ENCODE measurements around the gene WDR82. TPM values are rescaled to one million over a fixed set of nuclear protein-coding genes. Genes with fewer than 3 reads are reported as not detected.

WDR82 gene
- total RNA-seq, 4 donors from 2014 or later, result 66.4 to 76.4 (median 72.2) TPM

- Histone ChIP-seq H3K9me3 (no peaks in the 10 kb centered on the region), H3K4me1 (no peaks in the 10 kb centered on the region), H3K36me3 (peaks cover 89 to 92% of the 10 kb centered on the region in 2 donors), H3K27ac (no peak overlapping the region), H3K27me3 (no peaks in the 10 kb centered on the region), H3K4me3 (replicated peaks in 1 of 3) (no peak overlapping the region)
- 87 to 89% methylated on average over 4 of the region's 4 CpGs for WGBS, 2 donors
- intact Hi-C loops (cut with DNase I), result no loop called here
- no peak for TF ChIP-seq CTCF (IDR thresholded peaks at IDR 0.05)
- TF ChIP-seq POLR2A (IDR thresholded peaks at IDR 0.05), result no peak
- DNase-seq, result no peak
These were observed 21.8 kb downstream of the WDR82 start for GRCh38 chr3:52256622-52257021.

GRCh38 chr3:52256159-52256558 is 22.3 kb downstream of the WDR82 start:
- no peak overlapping the region for H3K4me3 ChIP-seq (replicated peaks in 1 of 3)
- intact Hi-C loops (cut with DNase I), result no loop called here
- H3K27ac ChIP-seq, result no peak overlapping the region
- no peak for DNase-seq
- WGBS, 2 donors, result 92 to 98% methylated on average over 3 of the region's 3 CpGs
- TF ChIP-seq CTCF (IDR thresholded peaks at IDR 0.05) (no peak), POLR2A (IDR thresholded peaks at IDR 0.05) (no peak)
- H3K36me3 ChIP-seq, result peaks cover 88 to 89% of the 10 kb centered on the region in 2 donors
- no peaks in the 10 kb centered on the region for H3K9me3 ChIP-seq
- no peaks in the 10 kb centered on the region for H3K27me3 ChIP-seq
- H3K4me1 ChIP-seq, result no peaks in the 10 kb centered on the region

- Histone ChIP-seq H3K27me3 (no peaks in the 10 kb centered on the region), H3K4me1 (peaks cover 0 to 4% of the 10 kb centered on the region in 2 donors), H3K27ac (no peak overlapping the region), H3K36me3 (peaks cover 73% of the 10 kb centered on the region in 2 donors), H3K9me3 (no peaks in the 10 kb centered on the region), H3K4me3 (replicated peaks in 1 of 3) (no peak overlapping the region)
- 88 to 89% methylated on average over 9 of the region's 9 CpGs for WGBS, 2 donors
- DNase-seq, result no peak
- no peak for TF ChIP-seq POLR2A (IDR thresholded peaks at IDR 0.05)
- TF ChIP-seq CTCF (IDR thresholded peaks at IDR 0.05), result no peak
- intact Hi-C loops (cut with DNase I), result no loop called here
These were observed 23.8 kb downstream of the WDR82 start for GRCh38 chr3:52254608-52255007.

GRCh38 chr3:52253314-52254304 is 24.8 kb downstream of the WDR82 start:
- no peaks in the 10 kb centered on the region for H3K27me3 ChIP-seq
- peak overlapping the region in 1 of 3 donors; percentile 23 for H3K27ac ChIP-seq
- H3K4me1 ChIP-seq, result peaks cover 0 to 14% of the 10 kb centered on the region in 2 donors
- peaks cover 63% of the 10 kb centered on the region in 2 donors for H3K36me3 ChIP-seq
- no peaks in the 10 kb centered on the region for H3K9me3 ChIP-seq
- DNase-seq, result no peak
- 75 to 96% methylated on average over 7 to 12 of the region's 12 CpGs for WGBS, 2 donors
- intact Hi-C loops (cut with DNase I), result no loop called here
- no peak for TF ChIP-seq CTCF (IDR thresholded peaks at IDR 0.05)
- TF ChIP-seq POLR2A (IDR thresholded peaks at IDR 0.05), result no peak
- no peak overlapping the region for H3K4me3 ChIP-seq (replicated peaks in 1 of 3)

- Histone ChIP-seq H3K36me3 (peaks cover 28% of the 10 kb centered on the region in 2 donors), H3K4me3 (replicated peaks in 1 of 3) (no peak overlapping the region), H3K27ac (no peak overlapping the region), H3K4me1 (peaks cover 5 to 27% of the 10 kb centered on the region in 2 donors), H3K9me3 (no peaks in the 10 kb centered on the region), H3K27me3 (no peaks in the 10 kb centered on the region)
- DNase-seq, result no peak
- intact Hi-C loops (cut with DNase I), result no loop called here
- TF ChIP-seq CTCF (IDR thresholded peaks at IDR 0.05) (no peak), POLR2A (IDR thresholded peaks at IDR 0.05) (no peak)
- WGBS, 2 donors, result 93 to 100% methylated on average over 1 of the region's 1 CpG
These were observed 28.3 kb downstream of the WDR82 start for GRCh38 chr3:52250122-52250521.
